H1 (cell line): ENCODE results near the gene HS3ST5. TPM values are rescaled to one million over a fixed set of nuclear protein-coding genes. Genes with fewer than 3 reads are reported as not detected.

Experiments used
- CTCF ChIA-PET: fragments of 300-600 bp; sonication (Branson Sonifier 250); formaldehyde crosslinking; loops from one replicate; lab custom pipeline; 2021; ENCODE audit not compliant: partially characterized antibody; lab: Charles Lee
- POLR2A ChIA-PET: fragments of 300-600 bp; sonication (Branson Sonifier 250); formaldehyde crosslinking; loops from one replicate; lab custom pipeline; 2021; ENCODE audit warnings: inconsistent platforms; ENCODE audit not compliant: partially characterized antibody; lab: Charles Lee
- DNase-seq, 2 experiments: peaks; one replicate each; pipeline versions ENCODE4 v3.0.0 to v3.0.0-alpha.2; 2010 to 2022; ENCODE audit warnings: low spot score in 2 of 2, low read depth in 1 of 2, mixed read lengths in 1 of 2
- FAIRE-seq: peaks from 2 replicates; lab custom pipeline; 2011; peaks lifted over from hg19 to GRCh38; lab: Jason Lieb, UNC
- H2AFZ ChIP-seq: 2 replicates; pipeline ENCODE4 v1.8.1; 2012; ENCODE audit warnings: low read length, inconsistent platforms
- H2AK5ac ChIP-seq: 2 replicates; pipeline ENCODE4 v1.6.1; 2013; ENCODE audit warnings: low read depth, low read length
- H2BK120ac ChIP-seq: replicated peaks from 2 replicates; pipeline ENCODE3; 2013; ENCODE audit warnings: low read depth, low read length, inconsistent platforms
- H2BK12ac ChIP-seq: 2 replicates; pipeline ENCODE4 v1.6.1; 2013; ENCODE audit warnings: low read depth, low read length
- H2BK15ac ChIP-seq: 2 replicates; pipeline ENCODE4 v1.6.1; 2013; ENCODE audit warnings: low read length
- H2BK20ac ChIP-seq: 2 replicates; pipeline ENCODE4 v1.6.1; 2013; ENCODE audit warnings: low read length
- H2BK5ac ChIP-seq: 2 replicates; pipeline ENCODE4 v1.6.1; 2013; ENCODE audit warnings: low read depth, low read length
- H3K14ac ChIP-seq: 2 replicates; pipeline ENCODE4 v1.6.1; 2013; ENCODE audit warnings: inconsistent platforms; ENCODE audit not compliant: insufficient read length
- H3K18ac ChIP-seq: 2 replicates; pipeline ENCODE4 v1.6.1; 2013; ENCODE audit warnings: low read length; ENCODE audit errors: extremely low read depth
- H3K23ac ChIP-seq: 2 replicates; pipeline ENCODE4 v1.6.1; 2013; ENCODE audit warnings: inconsistent platforms; ENCODE audit not compliant: insufficient read length
- H3K23me2 ChIP-seq: 2 replicates; pipeline ENCODE4 v1.6.1; 2013; ENCODE audit warnings: low read depth, low read length
- H3K27ac ChIP-seq: 2 replicates; pipeline ENCODE4 v1.6.1; 2011; ENCODE audit warnings: low read depth, low read length, inconsistent platforms
- H3K27me3 ChIP-seq, 4 experiments: replicated peaks in 1 of 4; 1 replicate in 1 of 4; 2 replicates in 3 of 4; pipeline versions ENCODE4 v1.6.1 to v1.8.1; 2011 to 2013; ENCODE audit warnings: low read length in 3 of 4, mild to moderate bottlenecking in 3 of 4, inconsistent platforms in 2 of 4, mixed read lengths in 2 of 4, moderate library complexity in 1 of 4; ENCODE audit not compliant: control insufficient read depth in 3 of 4, insufficient read depth in 3 of 4; ENCODE audit errors: extremely low read depth in 1 of 4
- H3K36me3 ChIP-seq, 4 experiments: 2 replicates each; pipeline versions ENCODE4 v1.6.1 to v1.8.1; 2011 to 2013; ENCODE audit warnings: mild to moderate bottlenecking in 4 of 4, low read length in 3 of 4, moderate library complexity in 2 of 4, control low read depth in 1 of 4, inconsistent platforms in 1 of 4; ENCODE audit not compliant: insufficient read depth in 4 of 4, control insufficient read depth in 2 of 4
- H3K4ac ChIP-seq: replicated peaks from 2 replicates; pipeline ENCODE3; 2013; ENCODE audit warnings: low read length, low read depth, mixed read lengths, inconsistent platforms; ENCODE audit not compliant: insufficient read length
- H3K4me1 ChIP-seq, 4 experiments: replicated peaks in 1 of 4; 1 replicate in 1 of 4; 2 replicates in 3 of 4; pipeline versions ENCODE4 v1.6.1 to v1.8.1; 2011 to 2013; ENCODE audit warnings: low read length in 3 of 4, inconsistent platforms in 2 of 4, mixed read lengths in 1 of 4; ENCODE audit not compliant: insufficient read depth in 4 of 4, control insufficient read depth in 3 of 4
- H3K4me2 ChIP-seq, 2 experiments: 2 replicates each; pipeline versions ENCODE4 v1.6.1 to v1.8.1; 2011 to 2013; ENCODE audit warnings: low read depth in 2 of 2, low read length in 2 of 2, control low read depth in 1 of 2, inconsistent platforms in 1 of 2, mild to moderate bottlenecking in 1 of 2; ENCODE audit not compliant: insufficient read depth in 1 of 2
- H3K4me3 ChIP-seq, 4 experiments: fragments of 200-600, 300-600 bp in 1 of 4; sonication (generic), shearing (Covaris generic), sonication (Bioruptor Twin) in 1 of 4; 2 replicates each; pipeline versions ENCODE4 v1.5.1 to v1.8.1; 2011 to 2016; ENCODE audit warnings: low read length in 4 of 4, low read depth in 3 of 4, control low read depth in 2 of 4, inconsistent platforms in 2 of 4, mild to moderate bottlenecking in 2 of 4, mixed read lengths in 1 of 4, moderate library complexity in 1 of 4; ENCODE audit not compliant: insufficient read depth in 2 of 4; ENCODE audit errors: extremely low read depth in 1 of 4
- H3K56ac ChIP-seq: replicated peaks from 2 replicates; pipeline ENCODE3; 2013; ENCODE audit warnings: low read depth, mild to moderate bottlenecking, mixed read lengths, low read length, inconsistent platforms; ENCODE audit not compliant: insufficient read length
- H3K79me1 ChIP-seq: 2 replicates; pipeline ENCODE4 v1.6.1; 2013; ENCODE audit warnings: low read depth, low read length, control low read depth
- H3K79me2 ChIP-seq, 2 experiments: 2 replicates each; pipeline versions ENCODE4 v1.6.1 to v1.8.1; 2012 to 2013; ENCODE audit warnings: low read length in 2 of 2, mild to moderate bottlenecking in 2 of 2, inconsistent platforms in 1 of 2; ENCODE audit not compliant: insufficient read depth in 2 of 2, control insufficient read depth in 1 of 2
- H3K9ac ChIP-seq, 4 experiments: replicated peaks in 1 of 4; 1 replicate in 1 of 4; 2 replicates in 3 of 4; pipeline versions ENCODE4 v1.6.1 to v1.8.1; 2011 to 2013; ENCODE audit warnings: low read depth in 3 of 4, low read length in 3 of 4, control low read depth in 2 of 4, mild to moderate bottlenecking in 2 of 4, moderate library complexity in 2 of 4, inconsistent platforms in 1 of 4; ENCODE audit errors: extremely low read depth in 1 of 4
- H3K9me3 ChIP-seq, 2 experiments: 2 replicates each; pipeline versions ENCODE4 v1.6.1 to v1.8.1; 2012 to 2013; ENCODE audit warnings: mild to moderate bottlenecking in 2 of 2, moderate library complexity in 2 of 2, control low read depth in 1 of 2, inconsistent platforms in 1 of 2, low read depth in 1 of 2, low read length in 1 of 2, mixed read lengths in 1 of 2; ENCODE audit not compliant: insufficient read depth in 2 of 2
- H4K20me1 ChIP-seq, 2 experiments: replicated peaks in 1 of 2; 2 replicates each; pipeline versions ENCODE3 to v1.8.1; 2011 to 2013; ENCODE audit warnings: inconsistent platforms in 2 of 2, low read length in 2 of 2, mild to moderate bottlenecking in 1 of 2; ENCODE audit not compliant: insufficient read depth in 2 of 2, control insufficient read depth in 1 of 2
- H4K5ac ChIP-seq: 2 replicates; pipeline ENCODE4 v1.6.1; 2013; ENCODE audit warnings: low read length, low read depth, mixed read lengths, inconsistent platforms; ENCODE audit not compliant: insufficient read length
- H4K8ac ChIP-seq: 2 replicates; pipeline ENCODE4 v1.8.0; 2013; ENCODE audit warnings: mild to moderate bottlenecking, moderate library complexity, low read length, inconsistent platforms; ENCODE audit not compliant: insufficient read depth; ENCODE audit errors: extremely low read depth
- H4K91ac ChIP-seq: replicated peaks from 2 replicates; pipeline ENCODE3; 2013; ENCODE audit warnings: low read length, mixed read lengths, inconsistent platforms; ENCODE audit not compliant: insufficient read length
- KDM5A ChIP-seq: fragments of 200-600 bp; IDR thresholded peaks from 2 replicates; pipeline ENCODE4 v1.7.1; 2012; ENCODE audit warnings: mild to moderate bottlenecking, low read length, inconsistent platforms, mixed read lengths
- SAP30 ChIP-seq: fragments of 300-600 bp; sonication (generic); IDR thresholded peaks from 2 replicates; pipeline ENCODE4 v1.7.1; 2012; ENCODE audit warnings: low read length, moderate library complexity, mild to moderate bottlenecking, inconsistent platforms; ENCODE audit not compliant: insufficient read depth, insufficient replicate concordance
- WGBS, 2 experiments: shearing (Covaris generic) in 1 of 2; methylation state at CpG; one replicate each; pipeline versions ENCODE4 v1.1.6 to v1.1.7; 2013 to 2015; ENCODE audit warnings: low lambda C conversion rate in 2 of 2, mixed read lengths in 2 of 2, inconsistent platforms in 1 of 2, low coverage in 1 of 2, missing lambda C conversion rate in 1 of 2; ENCODE audit not compliant: insufficient replicate concordance in 2 of 2, insufficient coverage in 1 of 2, insufficient read length in 1 of 2; ENCODE audit errors: extremely low coverage in 1 of 2, missing lambda C conversion rate in 1 of 2; 5-methylcytosine and 5-hydroxymethylcytosine counted together
- polyA plus RNA-seq, 7 experiments: library from polyadenylated mRNA; depleted of rRNA in 3 of 7; stranded (reverse) in 5 of 7; unstranded in 2 of 7; fragments of >200 nt in 5 of 7; fragments of 200-250 nt in 2 of 7; gene quantifications; 1 replicate in 5 of 7; 2 replicates in 1 of 7; 4 replicates in 1 of 7; pipeline versions ENCODE4 v1.2.1 to v1.2.3, GENCODE V29; 2011 to 2013; ENCODE audit warnings: missing spikeins in 2 of 7, mixed read lengths in 2 of 7
- total RNA-seq: library from RNA; stranded (reverse); fragmentation: NEBNext Ultra II Directional; extraction: Animal tissue kit (Norgen Biotek cat#: 25700); gene quantifications from 2 replicates; pipeline ENCODE4 v1.2.1, GENCODE V29; 2021

Gene HS3ST5
- total and polyA plus RNA-seq, 2 of the 8 experiments (the other 6 are each of a cell fraction or from before 2014, with no cell fraction given), result 1.2 to 9.9 TPM

DNA sequence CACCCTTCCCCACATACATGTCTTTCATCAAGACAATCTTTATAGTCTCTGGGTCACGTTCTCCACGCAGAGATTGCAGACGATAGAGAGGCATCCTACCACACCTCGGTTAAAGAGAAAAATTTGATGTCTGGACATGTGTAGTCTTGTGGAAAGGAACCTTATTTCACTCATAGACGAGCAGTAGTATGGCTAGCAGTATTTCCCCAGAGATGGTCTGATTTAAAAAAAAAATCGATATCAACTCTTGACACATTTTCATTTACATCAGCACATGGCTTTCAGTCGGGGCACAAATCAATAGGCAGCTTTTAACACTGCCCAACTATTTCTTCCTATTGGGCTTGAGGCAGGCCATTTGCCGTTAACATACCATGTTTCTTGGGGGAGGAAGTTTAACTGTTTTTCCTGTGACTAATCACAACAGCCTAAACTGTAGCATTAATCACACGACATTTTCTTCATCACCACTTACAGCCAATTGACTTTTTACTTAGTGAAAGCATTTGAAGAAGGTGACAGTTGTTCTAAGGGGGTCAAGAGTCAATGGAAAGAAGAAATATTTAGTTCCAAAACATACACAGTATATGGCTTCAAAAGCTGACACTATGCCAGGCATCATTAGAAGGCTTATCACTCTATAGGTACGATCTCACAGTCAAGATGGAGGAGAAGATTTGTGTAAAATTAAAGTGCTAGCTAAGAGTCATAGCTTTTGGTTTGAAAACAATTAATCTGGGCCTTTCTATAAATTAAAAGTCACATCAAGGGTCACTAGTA, 242.4 kb downstream of the HS3ST5 start:
- H3K9ac ChIP-seq, result no peak overlapping the region
- H3K79me1 ChIP-seq, result no peaks in the 10 kb centered on the region
- WGBS, 2 experiments, result 89% methylated on average over 10 of the region's 10 CpGs; no CpG with 5 or more reads in 1 of the 2 experiments
- no peak overlapping the region for H4K91ac ChIP-seq
- no peak overlapping the region for H2BK20ac ChIP-seq
- no peak overlapping the region for H3K4ac ChIP-seq
- H4K5ac ChIP-seq, result no peak overlapping the region
- no peaks in the 10 kb centered on the region for H3K9me3 ChIP-seq
- H3K23ac ChIP-seq, result no peak overlapping the region
- H4K20me1 ChIP-seq, result no peaks in the 10 kb centered on the region
- H2BK5ac ChIP-seq, result no peak overlapping the region
- H2BK15ac ChIP-seq, result no peak overlapping the region
- no peaks in the 10 kb centered on the region for H3K36me3 ChIP-seq
- DNase-seq, result no peak
- no peak overlapping the region for H3K56ac ChIP-seq
- H3K4me2 ChIP-seq, result no peak overlapping the region
- ChIA-PET POLR2A (no interaction called here), CTCF (interaction anchor here (0.6 to 3.7 kb wide), 8 partner anchors 8 to 900 kb away, joined by 3 to 18 read pairs (median 3); no protein-coding TSS in a partner anchor)
- H3K14ac ChIP-seq, result no peak overlapping the region
- no peak overlapping the region for H4K8ac ChIP-seq
- no peaks in the 10 kb centered on the region for H3K79me2 ChIP-seq
- H2AK5ac ChIP-seq, result no peak overlapping the region
- no peak overlapping the region for H2BK12ac ChIP-seq
- H3K23me2 ChIP-seq, result no peaks in the 10 kb centered on the region
- H3K27me3 ChIP-seq, result no peaks in the 10 kb centered on the region
- no peak overlapping the region for H3K27ac ChIP-seq
- TF ChIP-seq KDM5A, result no peak
- no peak for TF ChIP-seq SAP30
- H2BK120ac ChIP-seq, result no peak overlapping the region
- FAIRE-seq, result no peak
- H2AFZ ChIP-seq, result no peak overlapping the region
- no peaks in the 10 kb centered on the region for H3K4me1 ChIP-seq
- no peak overlapping the region for H3K18ac ChIP-seq
- H3K4me3 ChIP-seq, result no peak overlapping the region
